Measurements from ENCODE around the gene GATA1.

GATA1 gene

DNA sequence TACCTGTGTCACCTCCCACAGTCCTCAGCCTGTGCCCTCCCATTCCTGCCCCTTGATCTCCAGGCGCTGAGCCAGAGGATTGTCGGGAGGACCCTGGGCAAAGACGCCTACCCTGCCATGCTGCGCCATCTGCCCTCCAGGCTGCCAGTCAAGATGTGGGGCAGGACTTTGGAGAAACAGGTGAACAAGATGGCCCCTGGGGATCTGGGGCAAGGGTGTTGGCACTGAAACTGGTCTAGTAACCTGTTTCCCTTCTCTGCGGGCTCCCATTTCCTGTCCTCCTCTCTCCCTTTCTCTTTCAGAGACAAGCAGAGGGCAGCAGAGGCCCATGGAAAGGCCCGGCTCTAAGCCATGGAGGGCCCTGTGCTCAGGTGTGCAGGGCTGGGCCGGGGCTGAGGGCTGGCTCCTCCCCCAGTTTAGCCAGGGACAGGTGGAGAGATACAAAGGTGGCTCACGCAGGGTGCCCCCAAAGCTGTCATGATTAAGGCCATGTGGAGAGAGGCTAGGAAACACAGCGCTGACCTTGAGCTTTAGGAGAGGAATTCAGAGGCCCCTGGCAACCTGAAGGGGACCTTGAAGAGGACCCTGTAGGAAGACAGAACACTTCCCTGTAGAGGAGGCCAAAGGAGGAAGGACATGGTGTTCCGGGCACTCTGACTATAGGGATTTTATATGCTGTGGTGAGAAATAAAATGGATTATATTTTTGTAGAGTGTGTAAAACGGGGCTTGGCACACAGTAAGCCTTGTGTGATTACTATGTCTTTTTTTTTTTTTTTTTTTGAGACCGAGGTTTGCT is 24.5 kb upstream of the GATA1 start, which contains the start of gene GLOD5:
Gene GLOD5, plus strand, starts transcription at position 74 of the 798 bp plus-strand sequence. Its CDS starts 44 bp downstream, at position 118.
- DNase-seq (ENCODE audit: low spot score), result no peak

DNA sequence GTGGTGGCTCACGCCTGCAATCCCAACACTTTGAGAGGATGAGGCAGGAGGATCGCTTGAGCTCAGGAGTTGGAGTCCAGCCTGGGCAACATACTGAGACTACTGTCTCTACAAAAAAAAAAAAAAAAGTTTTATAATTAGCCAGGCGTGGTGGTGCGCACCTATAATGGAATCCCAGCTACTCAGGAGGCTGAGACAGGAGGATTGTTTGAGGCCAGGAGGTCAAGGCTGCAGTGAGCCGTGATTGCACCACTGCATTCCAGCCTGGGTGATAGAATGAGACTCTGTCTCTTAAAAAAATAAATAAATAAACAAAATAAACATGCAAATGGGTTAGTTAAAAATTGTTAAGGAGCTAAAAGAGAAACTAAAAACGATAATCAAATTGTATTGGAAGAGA is 17.2 kb upstream of the GATA1 start:
- in situ Hi-C loops (cut with MboI; ENCODE audit: low sequenced_read_pairs, unreplicated experiment), result no loop called here
- DNase-seq (ENCODE audit: low spot score), result no peak
- TF ChIP-seq, protein P1, sequence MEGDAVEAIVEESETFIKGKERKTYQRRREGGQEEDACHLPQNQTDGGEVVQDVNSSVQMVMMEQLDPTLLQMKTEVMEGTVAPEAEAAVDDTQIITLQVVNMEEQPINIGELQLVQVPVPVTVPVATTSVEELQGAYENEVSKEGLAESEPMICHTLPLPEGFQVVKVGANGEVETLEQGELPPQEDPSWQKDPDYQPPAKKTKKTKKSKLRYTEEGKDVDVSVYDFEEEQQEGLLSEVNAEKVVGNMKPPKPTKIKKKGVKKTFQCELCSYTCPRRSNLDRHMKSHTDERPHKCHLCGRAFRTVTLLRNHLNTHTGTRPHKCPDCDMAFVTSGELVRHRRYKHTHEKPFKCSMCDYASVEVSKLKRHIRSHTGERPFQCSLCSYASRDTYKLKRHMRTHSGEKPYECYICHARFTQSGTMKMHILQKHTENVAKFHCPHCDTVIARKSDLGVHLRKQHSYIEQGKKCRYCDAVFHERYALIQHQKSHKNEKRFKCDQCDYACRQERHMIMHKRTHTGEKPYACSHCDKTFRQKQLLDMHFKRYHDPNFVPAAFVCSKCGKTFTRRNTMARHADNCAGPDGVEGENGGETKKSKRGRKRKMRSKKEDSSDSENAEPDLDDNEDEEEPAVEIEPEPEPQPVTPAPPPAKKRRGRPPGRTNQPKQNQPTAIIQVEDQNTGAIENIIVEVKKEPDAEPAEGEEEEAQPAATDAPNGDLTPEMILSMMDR (IDR thresholded peaks at IDR 0.05; ENCODE audit: borderline replicate concordance, control extremely low read depth, extremely low read depth, insufficient read depth, missing control alignments), result no peak

More for the DNA sequence above, 24.5 kb upstream of the GATA1 start, which contains the start of gene GLOD5:
- in situ Hi-C loops (cut with MboI; ENCODE audit: low sequenced_read_pairs, unreplicated experiment), result no loop called here
- TF ChIP-seq, protein P1 (IDR thresholded peaks at IDR 0.05; ENCODE audit: borderline replicate concordance, control extremely low read depth, extremely low read depth, insufficient read depth, missing control alignments), result no peak

DNA sequence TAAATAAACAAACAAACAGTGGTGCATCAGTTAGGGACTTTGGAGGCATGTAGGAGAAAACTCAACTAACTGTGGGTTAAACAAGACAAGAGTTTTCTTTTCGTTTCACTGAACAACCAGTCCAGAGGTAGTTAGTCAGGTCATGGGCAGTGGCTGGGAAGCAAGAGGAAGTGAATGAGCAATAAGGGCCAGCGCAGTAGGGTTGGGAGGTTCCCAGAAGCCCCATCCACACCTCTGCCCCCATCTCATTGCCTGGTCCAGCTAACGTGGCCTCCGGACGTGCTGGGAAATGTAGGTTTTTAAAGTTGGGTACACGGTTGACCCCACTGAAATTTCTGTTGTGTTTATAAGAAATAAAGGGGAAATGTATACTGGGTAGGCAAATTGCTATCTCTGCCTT is 16.1 kb upstream of the GATA1 start:
- no peak for DNase-seq (ENCODE audit: low spot score)
- in situ Hi-C loops (cut with MboI; ENCODE audit: low sequenced_read_pairs, unreplicated experiment), result no loop called here
- TF ChIP-seq, protein P1 (IDR thresholded peaks at IDR 0.05; ENCODE audit: borderline replicate concordance, control extremely low read depth, extremely low read depth, insufficient read depth, missing control alignments), result no peak

DNA sequence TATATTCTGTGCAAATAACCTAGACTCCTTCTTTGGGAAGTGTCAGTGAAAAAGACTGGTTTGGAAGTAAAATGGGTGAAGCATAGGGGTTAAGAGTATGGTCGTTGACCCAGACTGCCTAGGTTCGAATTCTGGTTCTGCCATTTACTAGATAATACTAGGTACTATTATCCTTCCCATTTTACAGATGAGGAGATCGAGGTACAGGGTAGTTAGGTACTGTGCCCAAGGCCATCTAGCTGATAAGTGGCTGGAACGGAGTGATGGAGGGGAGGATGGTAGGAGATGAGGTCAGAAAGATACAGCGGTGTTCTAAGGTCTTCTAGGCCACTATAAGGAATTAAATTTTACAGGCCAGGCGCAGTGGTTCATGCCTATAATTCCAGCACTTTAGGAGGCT is 13.8 kb upstream of the GATA1 start:
- DNase-seq (ENCODE audit: low spot score), result no peak
- in situ Hi-C loops (cut with MboI; ENCODE audit: low sequenced_read_pairs, unreplicated experiment), result no loop called here

DNA sequence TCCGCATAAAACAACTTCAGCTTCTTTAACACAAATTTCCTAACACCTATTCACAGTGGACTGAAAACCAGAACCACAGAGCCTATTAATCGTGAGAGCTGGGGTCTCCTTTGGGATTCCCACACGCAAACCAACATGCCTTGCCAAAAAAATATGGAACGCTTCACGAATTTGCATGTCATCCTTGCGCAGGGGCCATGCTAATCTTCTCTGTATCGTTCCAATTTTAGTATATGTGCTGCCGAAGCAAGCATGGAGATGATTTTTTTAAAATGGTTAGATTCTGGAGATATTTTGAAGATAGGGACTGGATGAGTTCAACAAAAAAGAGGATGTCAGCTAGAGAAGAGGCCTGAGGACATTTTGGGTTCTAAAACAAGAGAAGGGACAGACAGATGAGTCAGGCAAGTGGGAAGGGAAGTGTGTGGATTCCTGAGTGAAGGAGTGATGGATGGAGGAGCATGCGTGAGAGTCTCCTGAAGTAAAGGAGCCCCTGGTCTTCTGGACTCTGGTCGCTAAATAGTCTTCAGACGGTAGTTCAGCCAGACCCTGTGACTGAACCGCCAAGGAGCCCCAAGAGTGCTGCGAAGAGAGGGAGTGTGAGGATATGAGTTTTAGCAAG is 9.5 kb upstream of the GATA1 start:
- no peak for DNase-seq (ENCODE audit: low spot score)
- TF ChIP-seq, protein P1 (IDR thresholded peaks at IDR 0.05; ENCODE audit: borderline replicate concordance, control extremely low read depth, extremely low read depth, insufficient read depth, missing control alignments), result no peak
- in situ Hi-C loops (cut with MboI; ENCODE audit: low sequenced_read_pairs, unreplicated experiment), result no loop called here

More for the DNA sequence above, 13.8 kb upstream of the GATA1 start:
- TF ChIP-seq, protein P1 (IDR thresholded peaks at IDR 0.05; ENCODE audit: borderline replicate concordance, control extremely low read depth, extremely low read depth, insufficient read depth, missing control alignments), result no peak

DNA sequence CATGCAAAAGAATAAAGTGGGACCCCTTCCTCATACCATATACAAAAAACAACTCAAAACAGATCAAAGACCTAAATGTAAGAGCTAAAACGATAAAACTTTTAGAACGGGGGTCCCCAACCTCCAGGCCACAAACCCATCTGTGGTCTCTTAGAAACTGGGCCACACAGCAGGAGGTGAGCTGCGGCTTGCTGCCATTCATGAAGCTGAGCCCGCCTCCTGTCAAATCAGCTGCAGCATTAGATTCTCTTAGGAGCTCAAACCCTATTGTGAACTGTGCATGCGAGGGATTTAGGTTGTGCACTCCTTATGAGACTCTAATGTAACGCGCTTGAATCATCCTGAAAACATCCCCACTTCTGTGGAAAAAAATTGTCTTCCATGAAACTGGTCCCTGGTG is 7.0 kb upstream of the GATA1 start:
- no peak for DNase-seq (ENCODE audit: low spot score)
- in situ Hi-C loops (cut with MboI; ENCODE audit: low sequenced_read_pairs, unreplicated experiment), result no loop called here
- TF ChIP-seq, protein P1 (IDR thresholded peaks at IDR 0.05; ENCODE audit: borderline replicate concordance, control extremely low read depth, extremely low read depth, insufficient read depth, missing control alignments), result no peak
